Measurements from ENCODE around the gene GJD4.

- TF ChIP-seq POLR2A (IDR thresholded peaks at IDR 0.05; ENCODE audit: low read depth, low read length) = no peak
- TF ChIP-seq CTCF (conservative IDR thresholded peaks at IDR 0.05; ENCODE audit: low read depth, low read length) = no peak
- no peak for TF ChIP-seq MAZ (IDR thresholded peaks at IDR 0.05; ENCODE audit: borderline replicate concordance, low read depth, low read length)
- TF ChIP-seq RFX5 (IDR thresholded peaks at IDR 0.05; ENCODE audit: low read depth, low read length) = no peak
- no peak for TF ChIP-seq RAD21 (IDR thresholded peaks at IDR 0.05; ENCODE audit: low read length)
- no peak for TF ChIP-seq FOS (IDR thresholded peaks at IDR 0.05; ENCODE audit: low read depth, low read length)
- no peak for TF ChIP-seq USF2 (IDR thresholded peaks at IDR 0.05; ENCODE audit: low read depth, low read length)
- no peak for TF ChIP-seq CEBPB (IDR thresholded peaks at IDR 0.05; ENCODE audit: low read depth, low read length)
- no peak for TF ChIP-seq CHD1 (IDR thresholded peaks at IDR 0.05; ENCODE audit: low read depth, low read length)
- no peak for TF ChIP-seq SMC3 (IDR thresholded peaks at IDR 0.05; ENCODE audit: low read depth, low read length)
- no peak for TF ChIP-seq NFE2L2 (IDR thresholded peaks at IDR 0.05; ENCODE audit: low read depth, low read length)
Observed at GRCh38 chr10:35608328-35608672, 3.2 kb downstream of the GJD4 start.
